Measurements from ENCODE around the gene RABL2B.

The RABL2B gene

GRCh38 chr22:50719814-50720300 is 63.6 kb downstream of the RABL2B start:
- Histone ChIP-seq H3K4me3 (no peak overlapping the region), H3K27me3 (peaks cover 0 to 48% of the 10 kb centered on the region in 2 donors), H3K4me1 (peaks cover 0 to 15% (median 0%) of the 10 kb centered on the region in 4 donors), H3K27ac (no peak overlapping the region), H3K36me3 (no peaks in the 10 kb centered on the region), H3K9me3 (no peaks in the 10 kb centered on the region)
- DNase-seq: no peak
- no peak for TF ChIP-seq CTCF (IDR thresholded peaks at IDR 0.05)
- intact Hi-C loops (cut with DNase I; ENCODE audit: low total_unique reads): no loop called here

GRCh38 chr22:50718352-50718709 is 65.1 kb downstream of the RABL2B start:
- H3K27me3 ChIP-seq: peaks cover 0 to 48% of the 10 kb centered on the region in 2 donors
- H3K4me3 ChIP-seq: no peak overlapping the region
- H3K36me3 ChIP-seq: no peaks in the 10 kb centered on the region
- peaks cover 0 to 15% (median 0%) of the 10 kb centered on the region in 4 donors for H3K4me1 ChIP-seq
- no peaks in the 10 kb centered on the region for H3K9me3 ChIP-seq
- intact Hi-C loops (cut with DNase I; ENCODE audit: low total_unique reads): no loop called here
- H3K27ac ChIP-seq: no peak overlapping the region
- DNase-seq: no peak
- TF ChIP-seq CTCF (IDR thresholded peaks at IDR 0.05): no peak

GRCh38 chr22:50717709-50718351 is 65.6 kb downstream of the RABL2B start:
- Histone ChIP-seq H3K4me3 (no peak overlapping the region), H3K4me1 (peaks cover 0 to 15% (median 0%) of the 10 kb centered on the region in 4 donors), H3K9me3 (no peaks in the 10 kb centered on the region), H3K27ac (no peak overlapping the region), H3K27me3 (peaks cover 0 to 44% of the 10 kb centered on the region in 2 donors), H3K36me3 (no peaks in the 10 kb centered on the region)
- TF ChIP-seq CTCF (IDR thresholded peaks at IDR 0.05): no peak
- DNase-seq: no peak
- intact Hi-C loops (cut with DNase I; ENCODE audit: low total_unique reads): no loop called here

Measured in tibial artery (tissue), 4 donors.